Adrenal gland (tissue), 12 donors: ENCODE measurements around the gene ARHGEF37. TPM values are rescaled to one million over a fixed set of nuclear protein-coding genes. Genes with fewer than 3 reads are reported as not detected.

Experiments used
- DNase-seq, 7 donors: peaks; one replicate each; pipeline ENCODE4 v3.0.0-alpha.2; 2019 to 2020
- H3K27ac ChIP-seq, 5 donors: fragments of 200-600 bp; sonication (generic) in 4 of 5; 1 replicate in 3 of 5; 2 replicates in 2 of 5; pipeline versions ENCODE4 v1.5.1 to v1.8.0; 2016 to 2020; ENCODE audit warnings: mild to moderate bottlenecking in 1 of 5
- H3K27me3 ChIP-seq: fragments of 200-600 bp; 2 replicates; pipeline ENCODE4 v1.8.0; 2021
- H3K36me3 ChIP-seq, 2 donors: fragments of 200-600 bp; replicated peaks in 1 of 2; 1 replicate in 1 of 2; 2 replicates in 1 of 2; pipeline versions ENCODE4 v1.5.1 to v1.8.0; 2018 to 2022
- H3K4me1 ChIP-seq, 2 donors: fragments of 200-600 bp; replicated peaks in 1 of 2; 1 replicate in 1 of 2; 2 replicates in 1 of 2; pipeline versions ENCODE4 v1.5.1 to v1.8.0; 2018 to 2021
- H3K4me3 ChIP-seq, 4 donors: fragments of 200-600 bp; sonication (generic) in 3 of 4; one replicate each; pipeline ENCODE4 v1.5.1; 2016 to 2018
- H3K9me3 ChIP-seq, 3 donors: fragments of 200-600 bp; sonication (generic) in 1 of 3; replicated peaks in 1 of 3; 1 replicate in 2 of 3; 2 replicates in 1 of 3; pipeline versions ENCODE4 v1.5.1 to v1.8.0; 2016 to 2021
- POLR2A ChIP-seq, 2 donors: fragments of 450-650 bp; IDR thresholded peaks; one replicate each; pipeline ENCODE4 v1.6.1; 2017; ENCODE audit warnings: antibody characterized with exemption in 2 of 2, mild to moderate bottlenecking in 2 of 2, moderate library complexity in 1 of 2
- WGBS, 4 donors: extraction: QIAGEN DNeasy Blood & Tissue Kit in 2 of 4; methylation state at CpG; one replicate each; pipeline versions ENCODE4 v1.1.5 to v1.1.7; 2013 to 2017; 5-methylcytosine and 5-hydroxymethylcytosine counted together
- intact Hi-C, 2 donors: fragments of 100-400 bp; cut with DNase I; formaldehyde crosslinking; loops; one replicate each; pipeline versions ENCODE4 v1.14.1 to v1.15.0; 2022 to 2023
- polyA plus RNA-seq, 3 donors: library from polyadenylated mRNA; stranded (reverse); fragments of 200-250 nt in 2 of 3; fragments of 350-450 nt in 1 of 3; fragmentation: Illumina TruSeq in 1 of 3; extraction: RNeasy Lipid Tissue Mini Kit (QIAGEN cat#74804) in 1 of 3; gene quantifications; one replicate each; pipeline ENCODE4 v1.2.3, GENCODE V29; 2013 to 2014
- small RNA-seq, 2 donors: library from RNA; depleted of rRNA; stranded (forward); fragments of <200 nt; gene quantifications; one replicate each; pipeline ENCODE3, GENCODE V24; 2016
- total RNA-seq, 9 donors: library from RNA; depleted of rRNA in 4 of 9; stranded (reverse); fragments of >200 nt in 4 of 9; fragments of 120-200 nt in 1 of 9; fragmentation: NEBNext Ultra II Directional in 1 of 9; extraction: Animal tissue kit (Norgen Biotek cat#: 25700) in 1 of 9; gene quantifications; one replicate each; pipeline versions ENCODE4 v1.1.0 to v1.2.4, GENCODE V29; 2013 to 2023
- TF ChIP-seq, protein P1 (sequence below), 6 experiments: fragments of 450-650 bp in 4 of 6; fragments of 200-600 bp in 2 of 6; sonication (generic) in 1 of 6; IDR thresholded peaks; 1 replicate in 5 of 6; 2 replicates in 1 of 6; pipeline versions ENCODE4 v1.5.1 to v1.8.0; 2016 to 2021; ENCODE audit warnings: antibody characterized with exemption in 6 of 6, mild to moderate bottlenecking in 2 of 6, moderate library complexity in 1 of 6
- donor health status: healthy with polysubstance abuse.
- donor health status: Bipolar disorder and iron deficiency.
- donor health status: DM: yes; HTN: yes; CAD: no.
- donor health status: DM: no; HTN: no; CAD: no.
- donor health status: DM: no; HTN: no; CAD: no.
- donor health status: DM: yes; HTN: yes; CAD: no.

Gene ARHGEF37
- total and polyA plus RNA-seq, 12 donors, result 0.83 to 8.4 (median 4.0) TPM

DNA sequence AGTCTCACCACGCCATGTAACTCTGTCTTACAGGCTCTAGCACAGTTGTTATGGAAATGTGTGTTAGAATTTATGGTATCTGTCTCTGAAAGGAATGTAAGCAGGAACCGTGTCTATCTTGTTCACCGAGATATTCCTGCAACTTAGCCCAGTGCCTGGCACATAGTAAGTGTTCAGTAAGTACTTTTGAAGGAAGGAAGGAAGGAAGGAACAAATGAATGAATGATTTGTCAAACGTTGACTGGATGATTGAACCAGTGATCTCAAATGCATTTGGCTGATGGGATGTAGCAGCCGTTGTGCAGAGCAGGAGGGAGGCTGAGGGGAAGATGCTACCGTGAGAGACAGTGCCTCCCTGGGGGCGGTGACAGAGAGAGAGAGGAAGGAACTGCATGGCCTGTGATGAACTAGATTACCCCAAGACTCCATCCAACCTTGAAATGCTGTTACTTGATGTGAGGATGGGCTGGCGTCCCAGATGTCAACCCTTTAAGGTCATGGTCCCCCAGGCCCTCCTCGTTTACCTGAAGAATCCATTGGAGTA lies 101.3 kb downstream of the ARHGEF37 start:
- Histone ChIP-seq H3K9me3 (no peaks in the 10 kb centered on the region), H3K36me3 (no peaks in the 10 kb centered on the region), H3K27ac (no peak overlapping the region), H3K27me3 (no peaks in the 10 kb centered on the region), H3K4me1 (peaks cover 0 to 8% of the 10 kb centered on the region in 2 donors), H3K4me3 (no peak overlapping the region)
- intact Hi-C loops, result no loop called here
- WGBS, 4 donors, result 43 to 62% (median 58%) methylated on average over 9 of the region's 9 CpGs
- TF ChIP-seq, protein P1, sequence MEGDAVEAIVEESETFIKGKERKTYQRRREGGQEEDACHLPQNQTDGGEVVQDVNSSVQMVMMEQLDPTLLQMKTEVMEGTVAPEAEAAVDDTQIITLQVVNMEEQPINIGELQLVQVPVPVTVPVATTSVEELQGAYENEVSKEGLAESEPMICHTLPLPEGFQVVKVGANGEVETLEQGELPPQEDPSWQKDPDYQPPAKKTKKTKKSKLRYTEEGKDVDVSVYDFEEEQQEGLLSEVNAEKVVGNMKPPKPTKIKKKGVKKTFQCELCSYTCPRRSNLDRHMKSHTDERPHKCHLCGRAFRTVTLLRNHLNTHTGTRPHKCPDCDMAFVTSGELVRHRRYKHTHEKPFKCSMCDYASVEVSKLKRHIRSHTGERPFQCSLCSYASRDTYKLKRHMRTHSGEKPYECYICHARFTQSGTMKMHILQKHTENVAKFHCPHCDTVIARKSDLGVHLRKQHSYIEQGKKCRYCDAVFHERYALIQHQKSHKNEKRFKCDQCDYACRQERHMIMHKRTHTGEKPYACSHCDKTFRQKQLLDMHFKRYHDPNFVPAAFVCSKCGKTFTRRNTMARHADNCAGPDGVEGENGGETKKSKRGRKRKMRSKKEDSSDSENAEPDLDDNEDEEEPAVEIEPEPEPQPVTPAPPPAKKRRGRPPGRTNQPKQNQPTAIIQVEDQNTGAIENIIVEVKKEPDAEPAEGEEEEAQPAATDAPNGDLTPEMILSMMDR (IDR thresholded peaks at IDR 0.05), result no peak
- TF ChIP-seq POLR2A (IDR thresholded peaks at IDR 0.05), result no peak
- DNase-seq, result no peak

DNA sequence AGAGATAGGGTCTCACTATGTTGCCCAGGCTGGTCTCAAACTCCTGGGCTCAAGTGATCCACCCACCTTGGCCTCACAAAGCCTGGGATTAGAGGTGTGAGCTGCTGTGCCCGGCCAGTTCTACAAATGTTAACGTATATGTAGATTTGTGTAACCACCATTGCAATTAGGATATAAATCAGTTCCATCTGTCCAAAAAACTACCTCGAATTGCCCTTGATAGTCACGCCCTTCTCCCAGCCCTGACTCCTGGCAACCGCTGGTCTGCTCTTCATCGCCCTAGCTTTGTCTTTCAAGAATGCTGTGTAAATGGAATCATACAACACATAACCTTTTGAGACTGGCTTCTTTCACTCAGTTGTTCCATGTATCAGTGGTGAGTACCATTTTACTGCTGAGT lies 102.7 kb downstream of the ARHGEF37 start:
- Histone ChIP-seq H3K4me3 (no peak overlapping the region), H3K4me1 (peaks cover 0 to 15% of the 10 kb centered on the region in 2 donors), H3K27me3 (no peaks in the 10 kb centered on the region), H3K27ac (no peak overlapping the region), H3K9me3 (no peaks in the 10 kb centered on the region), H3K36me3 (no peaks in the 10 kb centered on the region)
- DNase-seq, result no peak
- intact Hi-C loops, result no loop called here
- no peak for TF ChIP-seq POLR2A (IDR thresholded peaks at IDR 0.05)
- TF ChIP-seq, protein P1 (IDR thresholded peaks at IDR 0.05), result no peak
- 77 to 86% (median 83%) methylated on average over 6 of the region's 6 CpGs for WGBS, 4 donors

DNA sequence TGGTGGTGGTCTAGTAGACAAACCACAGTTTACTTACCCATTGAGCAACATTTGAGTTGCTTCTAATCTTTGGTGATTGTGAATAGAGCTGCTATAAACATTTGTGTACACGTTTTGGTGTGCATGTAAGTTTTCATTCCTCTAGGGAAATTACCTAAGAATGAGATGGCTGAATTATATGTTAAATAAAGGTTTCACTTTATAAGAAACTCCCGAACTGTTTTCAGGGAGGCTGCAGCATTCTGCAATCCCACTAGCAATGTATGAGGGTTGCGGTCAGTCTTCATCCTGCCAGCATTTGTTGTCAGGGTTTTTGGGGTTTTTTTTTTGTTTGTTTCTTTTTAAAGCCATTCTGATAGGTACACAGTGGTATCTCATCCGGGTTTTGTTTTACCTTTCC lies 103.1 kb downstream of the ARHGEF37 start:
- no peaks in the 10 kb centered on the region for H3K36me3 ChIP-seq
- no peak overlapping the region for H3K27ac ChIP-seq
- intact Hi-C loops, result no loop called here
- WGBS, 4 donors, result 64 to 69% (median 68%) methylated on average over 4 of the region's 4 CpGs
- H3K27me3 ChIP-seq, result no peaks in the 10 kb centered on the region
- no peak for DNase-seq
- H3K9me3 ChIP-seq, result no peaks in the 10 kb centered on the region
- H3K4me1 ChIP-seq, result peaks cover 0 to 15% of the 10 kb centered on the region in 2 donors
- H3K4me3 ChIP-seq, result no peak overlapping the region
- no peak for TF ChIP-seq POLR2A (IDR thresholded peaks at IDR 0.05)

Small RNA genes within 50 kb of the gene (small RNA-seq; reads per million reads assigned to genes)
- 0 reads per million in 2 donors for gene RNU6-588P

Other genes with a start within 250 kb of the ARHGEF37 start
- 10 to 100 TPM in 7 of 9 donors, 1 to 10 TPM in 2; 7.5 to 17.4 (median 13.8) TPM for gene GRPEL2, start 236.0 kb upstream of the ARHGEF37 start, total RNA-seq
- 1 to 10 TPM; 3.9 to 9.0 (median 7.6) TPM for gene GRPEL2, start 236.0 kb upstream of the ARHGEF37 start, polyA plus RNA-seq
- gene PCYOX1L, start 223.5 kb upstream of the ARHGEF37 start, total RNA-seq, result 10 to 100 TPM in 2 of 9 donors, 1 to 10 TPM in 7; 4.7 to 17.1 (median 8.1) TPM
- gene PCYOX1L, start 223.5 kb upstream of the ARHGEF37 start, polyA plus RNA-seq, result 10 to 100 TPM; 12.3 to 15.4 (median 15.0) TPM
- gene IL17B, start 202.2 kb upstream of the ARHGEF37 start, total RNA-seq, result 10 to 100 TPM in 1 of 9 donors, 1 to 10 TPM in 7, not detected in 1; 1.6 to 20.1 (median 2.9) TPM
- gene IL17B, start 202.2 kb upstream of the ARHGEF37 start, polyA plus RNA-seq, result 1 to 10 TPM; 1.5 to 9.7 (median 2.8) TPM
- gene CSNK1A1, start 30.1 kb upstream of the ARHGEF37 start, total RNA-seq, result 100 to 1,000 TPM; 165 to 301 (median 221) TPM
- 100 to 1,000 TPM in 1 of 3 donors, 10 to 100 TPM in 2; 51.0 to 234 (median 64.4) TPM for gene CSNK1A1, start 30.1 kb upstream of the ARHGEF37 start, polyA plus RNA-seq
- gene PPARGC1B, start 148.8 kb downstream of the ARHGEF37 start, total RNA-seq, result 1 to 10 TPM; 1.4 to 5.9 (median 2.6) TPM
- 1 to 10 TPM in 2 of 3 donors, under 1 TPM in 1; 0.37 to 2.4 (median 1.1) TPM for gene PPARGC1B, start 148.8 kb downstream of the ARHGEF37 start, polyA plus RNA-seq